ENCODE data around the gene NFAM1. TPM values are rescaled to one million over a fixed set of nuclear protein-coding genes. Genes with fewer than 3 reads are reported as not detected.

Gene NFAM1
- total and polyA plus RNA-seq, 2 of the 13 experiments (the other 11 are each of a cell fraction or from before 2014, with no cell fraction given), result 0.03 TPM; not detected in 1

GRCh38 chr22:42444077-42444904 lies 12.1 kb upstream of the NFAM1 start (continued):
- TF ChIP-seq ARID2 (CRISPR knock-in tag; IDR thresholded peaks at IDR 0.05; ENCODE audit: borderline replicate concordance) (no peak), SMYD3 (CRISPR knock-in tag; IDR thresholded peaks at IDR 0.05) (no peak), ZNF567 (CRISPR knock-in tag; IDR thresholded peaks at IDR 0.05; ENCODE audit: borderline replicate concordance) (no peak), SETDB1 (CRISPR knock-in tag; IDR thresholded peaks at IDR 0.05; ENCODE audit: borderline replicate concordance) (no peak), RFXANK (CRISPR knock-in tag; IDR thresholded peaks at IDR 0.05) (no peak), FOXO4 (CRISPR knock-in tag; conservative IDR thresholded peaks at IDR 0.05) (no peak), GFI1 (CRISPR knock-in tag; IDR thresholded peaks at IDR 0.05; ENCODE audit: borderline replicate concordance) (no peak), SMARCE1 (IDR thresholded peaks at IDR 0.05; ENCODE audit: borderline replicate concordance) (no peak), ZNF883 (CRISPR knock-in tag; IDR thresholded peaks at IDR 0.05; ENCODE audit: not compliant biosample characterization) (no peak), MED8 (CRISPR knock-in tag; IDR thresholded peaks at IDR 0.05; ENCODE audit: insufficient replicate concordance) (no peak), ZNF672 (CRISPR knock-in tag; IDR thresholded peaks at IDR 0.05) (no peak), SP1 (IDR thresholded peaks at IDR 0.05) (no peak), SP1 (CRISPR knock-in tag; IDR thresholded peaks at IDR 0.05) (no peak), FOXC1 (CRISPR knock-in tag; IDR thresholded peaks at IDR 0.05; ENCODE audit: borderline replicate concordance) (peak; percentile 30; the same call in 1 of the 2 replicates), POGZ (CRISPR knock-in tag; IDR thresholded peaks at IDR 0.05) (peak; percentile 33; the same call in 1 of the 2 replicates), ZNF549 (CRISPR knock-in tag; IDR thresholded peaks at IDR 0.05) (no peak), ZNF644 (CRISPR knock-in tag; IDR thresholded peaks at IDR 0.05; ENCODE audit: low read depth) (no peak), ZSCAN31 (CRISPR knock-in tag; IDR thresholded peaks at IDR 0.05; ENCODE audit: low read depth) (no peak), HMG20B (CRISPR knock-in tag; conservative IDR thresholded peaks at IDR 0.05) (no peak), YY1 (IDR thresholded peaks at IDR 0.05; ENCODE audit: insufficient read depth, insufficient replicate concordance, low read depth, low read length) (no peak), ZNF607 (CRISPR knock-in tag; IDR thresholded peaks at IDR 0.05; ENCODE audit: borderline replicate concordance) (no peak), HINFP (CRISPR knock-in tag; IDR thresholded peaks at IDR 0.05; ENCODE audit: low read depth) (no peak), RBFOX2 (IDR thresholded peaks at IDR 0.05; ENCODE audit: low read depth, low read length) (no peak)
- TF ChIP-seq, protein P1, sequence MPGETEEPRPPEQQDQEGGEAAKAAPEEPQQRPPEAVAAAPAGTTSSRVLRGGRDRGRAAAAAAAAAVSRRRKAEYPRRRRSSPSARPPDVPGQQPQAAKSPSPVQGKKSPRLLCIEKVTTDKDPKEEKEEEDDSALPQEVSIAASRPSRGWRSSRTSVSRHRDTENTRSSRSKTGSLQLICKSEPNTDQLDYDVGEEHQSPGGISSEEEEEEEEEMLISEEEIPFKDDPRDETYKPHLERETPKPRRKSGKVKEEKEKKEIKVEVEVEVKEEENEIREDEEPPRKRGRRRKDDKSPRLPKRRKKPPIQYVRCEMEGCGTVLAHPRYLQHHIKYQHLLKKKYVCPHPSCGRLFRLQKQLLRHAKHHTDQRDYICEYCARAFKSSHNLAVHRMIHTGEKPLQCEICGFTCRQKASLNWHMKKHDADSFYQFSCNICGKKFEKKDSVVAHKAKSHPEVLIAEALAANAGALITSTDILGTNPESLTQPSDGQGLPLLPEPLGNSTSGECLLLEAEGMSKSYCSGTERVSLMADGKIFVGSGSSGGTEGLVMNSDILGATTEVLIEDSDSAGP (CRISPR knock-in tag; IDR thresholded peaks at IDR 0.05; ENCODE audit: borderline replicate concordance), result peak; percentile 44; the same call in 1 of the 2 replicates
- TF ChIP-seq, protein P2, sequence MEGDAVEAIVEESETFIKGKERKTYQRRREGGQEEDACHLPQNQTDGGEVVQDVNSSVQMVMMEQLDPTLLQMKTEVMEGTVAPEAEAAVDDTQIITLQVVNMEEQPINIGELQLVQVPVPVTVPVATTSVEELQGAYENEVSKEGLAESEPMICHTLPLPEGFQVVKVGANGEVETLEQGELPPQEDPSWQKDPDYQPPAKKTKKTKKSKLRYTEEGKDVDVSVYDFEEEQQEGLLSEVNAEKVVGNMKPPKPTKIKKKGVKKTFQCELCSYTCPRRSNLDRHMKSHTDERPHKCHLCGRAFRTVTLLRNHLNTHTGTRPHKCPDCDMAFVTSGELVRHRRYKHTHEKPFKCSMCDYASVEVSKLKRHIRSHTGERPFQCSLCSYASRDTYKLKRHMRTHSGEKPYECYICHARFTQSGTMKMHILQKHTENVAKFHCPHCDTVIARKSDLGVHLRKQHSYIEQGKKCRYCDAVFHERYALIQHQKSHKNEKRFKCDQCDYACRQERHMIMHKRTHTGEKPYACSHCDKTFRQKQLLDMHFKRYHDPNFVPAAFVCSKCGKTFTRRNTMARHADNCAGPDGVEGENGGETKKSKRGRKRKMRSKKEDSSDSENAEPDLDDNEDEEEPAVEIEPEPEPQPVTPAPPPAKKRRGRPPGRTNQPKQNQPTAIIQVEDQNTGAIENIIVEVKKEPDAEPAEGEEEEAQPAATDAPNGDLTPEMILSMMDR (CRISPR knock-in tag; IDR thresholded peaks at IDR 0.05), result peak; percentile 84
